HepG2 (cell line): ENCODE results near the gene CMTM4. TPM values are rescaled to one million over a fixed set of nuclear protein-coding genes. Genes with fewer than 3 reads are reported as not detected.
A peak's percentile ranks its signal among the peaks of the same experiment; 100 is the strongest.

ENCODE experiments used
- FOXO1 ChIP-seq: sonication (generic); formaldehyde crosslinking; IDR thresholded peaks from 2 replicates; pipeline ENCODE4 v1.4.0; 2020; ENCODE audit warnings: missing genetic modification reagents
- GATA4 ChIP-seq: sonication (generic); IDR thresholded peaks from 2 replicates; pipeline ENCODE4 v1.6.1; 2016; ENCODE audit warnings: antibody characterized with exemption, low read depth, borderline replicate concordance
- HMGXB4 ChIP-seq, 2 experiments: sonication (generic) in 1 of 2; formaldehyde crosslinking in 1 of 2; IDR thresholded peaks; 2 replicates each; pipeline versions ENCODE4 v1.4.0 to v1.6.1; 2018 to 2020; ENCODE audit warnings: missing genetic modification reagents in 2 of 2, borderline replicate concordance in 1 of 2, low read depth in 1 of 2, mild to moderate bottlenecking in 1 of 2, missing biosample characterization in 1 of 2
- KIAA2018 ChIP-seq: sonication (generic); formaldehyde crosslinking; IDR thresholded peaks from 2 replicates; pipeline ENCODE4 v1.5.0; 2020; ENCODE audit warnings: mild to moderate bottlenecking, missing genetic modification reagents, borderline replicate concordance
- LCORL ChIP-seq, 2 experiments: fragments of 450-650 bp in 1 of 2; sonication (generic) in 1 of 2; formaldehyde crosslinking in 1 of 2; IDR thresholded peaks; 2 replicates each; pipeline versions ENCODE4 v1.5.0 to v1.6.1; 2017 to 2020; ENCODE audit warnings: antibody characterized with exemption in 1 of 2, missing genetic modification reagents in 1 of 2
- MAFF ChIP-seq: IDR thresholded peaks from 2 replicates; pipeline ENCODE4 v1.6.1; 2011; ENCODE audit warnings: low read depth, low read length, improper control_type of control experiment
- NR2F2 ChIP-seq: IDR thresholded peaks from 2 replicates; pipeline ENCODE4 v1.6.1; 2012; ENCODE audit warnings: low read depth, inconsistent platforms, borderline replicate concordance
- PHF8 ChIP-seq: sonication (generic); formaldehyde crosslinking; IDR thresholded peaks from 2 replicates; pipeline ENCODE4 v1.5.0; 2020; ENCODE audit warnings: missing genetic modification reagents
- PREB ChIP-seq: sonication (generic); formaldehyde crosslinking; IDR thresholded peaks from 2 replicates; pipeline ENCODE4 v1.4.0; 2020; ENCODE audit warnings: missing genetic modification reagents
- TBX3 ChIP-seq: fragments of 450-650 bp; IDR thresholded peaks from 2 replicates; pipeline ENCODE4 v1.6.1; 2017; ENCODE audit warnings: antibody characterized with exemption, mild to moderate bottlenecking, inconsistent platforms, borderline replicate concordance
- ZBTB42 ChIP-seq: sonication (generic); formaldehyde crosslinking; IDR thresholded peaks from 2 replicates; pipeline ENCODE4 v1.5.0; 2020; ENCODE audit warnings: mild to moderate bottlenecking, missing genetic modification reagents
- ZNF547 ChIP-seq: sonication (generic); formaldehyde crosslinking; IDR thresholded peaks from 2 replicates; pipeline ENCODE4 v1.5.1; 2020; ENCODE audit warnings: mild to moderate bottlenecking, missing genetic modification reagents
- ZNF574 ChIP-seq: sonication (generic); formaldehyde crosslinking; IDR thresholded peaks from 2 replicates; pipeline ENCODE4 v1.4.0; 2020; ENCODE audit warnings: missing genetic modification reagents
- polyA plus RNA-seq, 8 experiments: library from polyadenylated mRNA; depleted of rRNA in 3 of 8; stranded (reverse) in 7 of 8; unstranded in 1 of 8; fragments of >200 nt; fragmentation: Illumina TruSeq in 4 of 8; extraction: Trizol in 4 of 8; gene quantifications; 2 replicates each; pipeline versions ENCODE4 v1.2.1 to v1.2.3, GENCODE V29; 2011 to 2016; ENCODE audit warnings: low read depth in 4 of 8, missing spikeins in 1 of 8, mixed read lengths in 1 of 8; ENCODE audit not compliant: insufficient read depth in 1 of 8
- total RNA-seq, 5 experiments: library from RNA; depleted of rRNA; stranded (reverse); fragments of >200 nt; fragmentation: Illumina TruSeq; extraction: Trizol; gene quantifications; 2 replicates each; pipeline ENCODE4 v1.2.3, GENCODE V29; 2016; ENCODE audit warnings: low read depth in 1 of 5

Gene CMTM4
- total and polyA plus RNA-seq, 2 of the 13 experiments (the other 11 are each of a cell fraction or from before 2014, with no cell fraction given): 32.0 to 36.3 TPM

- TF ChIP-seq KIAA2018 (CRISPR knock-in tag) (no peak), GATA4 (0 out of 2 replicates have a peak, but pooled peaks have one; percentile 15), TBX3 (no peak), PREB (no peak), ZBTB42 (CRISPR knock-in tag) (no peak), PHF8 (CRISPR knock-in tag) (peak; percentile 78), ZNF574 (CRISPR knock-in tag) (0 out of 2 replicates have a peak, but pooled peaks have one; percentile 49), FOXO1 (peak; percentile 47; the same call in 1 of the 2 replicates), NR2F2 (0 out of 2 replicates have a peak, but pooled peaks have one; percentile 8), LCORL (IDR thresholded peaks at IDR 0.05) (no peak), LCORL (CRISPR knock-in tag; IDR thresholded peaks at IDR 0.05) (peak; percentile 42), HMGXB4 (CRISPR knock-in tag; IDR thresholded peaks at IDR 0.05; ENCODE audit: borderline replicate concordance in 1 of 2, low read depth in 1 of 2) (peak; percentile 94 to 97; a peak in 3 of 4 replicates), ZNF547 (CRISPR knock-in tag) (no peak), MAFF (no peak)
Measured at GRCh38 chr16:66604376-66605176, 92.0 kb downstream of the CMTM4 start, which contains the start of gene CMTM3 (continued).
